Common myeloid progenitor, CD34-positive (primary cell): ENCODE measurements around the gene ALG2.
A peak's percentile ranks its signal among the peaks of the same experiment; 100 is the strongest.

Experiments used
- CTCF ChIA-PET: fragments of 350-600 bp; sonication (Branson Sonifier 250); formaldehyde crosslinking; loops from one replicate; lab custom pipeline; 2021; ENCODE audit warnings: antibody characterized with exemption; lab: Charles Lee
- POLR2A ChIA-PET: fragments of 350-600 bp; sonication (Branson Sonifier 250); formaldehyde crosslinking; loops from one replicate; lab custom pipeline; 2021; ENCODE audit warnings: antibody characterized with exemption; lab: Charles Lee
- DNase-seq, 3 donors: peaks; one replicate each; pipeline versions ENCODE4 v3.0.0 to v3.0.0-alpha.2; 2013
- H3K27ac ChIP-seq, 2 experiments: 1 replicate in 1 of 2; 2 replicates in 1 of 2; pipeline ENCODE4 v1.7.0; 2013; ENCODE audit warnings: inconsistent platforms in 2 of 2, low read length in 2 of 2, mild to moderate bottlenecking in 2 of 2, low read depth in 1 of 2, moderate library complexity in 1 of 2; ENCODE audit not compliant: severe bottlenecking in 2 of 2, insufficient read depth in 1 of 2, poor library complexity in 1 of 2
- H3K27me3 ChIP-seq, 5 experiments: replicated peaks in 2 of 5; 1 replicate in 3 of 5; 2 replicates in 2 of 5; pipeline versions ENCODE4 v1.6.1 to v1.7.0; 2013; ENCODE audit warnings: low read length in 4 of 5, mild to moderate bottlenecking in 2 of 5, moderate library complexity in 2 of 5, inconsistent platforms in 1 of 5; ENCODE audit not compliant: insufficient read depth in 5 of 5, control insufficient read depth in 4 of 5
- H3K36me3 ChIP-seq, 4 experiments: 1 replicate in 2 of 4; 2 replicates in 2 of 4; pipeline versions ENCODE4 v1.6.1 to v1.7.0; 2013; ENCODE audit warnings: low read length in 3 of 4, control low read depth in 1 of 4, mild to moderate bottlenecking in 1 of 4; ENCODE audit not compliant: control insufficient read depth in 4 of 4, insufficient read depth in 4 of 4
- H3K4me1 ChIP-seq, 4 experiments: 1 replicate in 3 of 4; 2 replicates in 1 of 4; pipeline versions ENCODE4 v1.6.1 to v1.7.1; 2013; ENCODE audit warnings: low read length in 3 of 4, mild to moderate bottlenecking in 3 of 4, control low read depth in 1 of 4, inconsistent platforms in 1 of 4, moderate library complexity in 1 of 4; ENCODE audit not compliant: control insufficient read depth in 4 of 4, insufficient read depth in 4 of 4; ENCODE audit errors: control extremely low read depth in 1 of 4
- H3K4me3 ChIP-seq, 7 experiments: 1 replicate in 4 of 7; 2 replicates in 3 of 7; pipeline versions ENCODE4 v1.5.1 to v1.7.0; 2013; ENCODE audit warnings: mild to moderate bottlenecking in 7 of 7, low read length in 6 of 7, moderate library complexity in 6 of 7, inconsistent platforms in 2 of 7, low read depth in 2 of 7, control low read depth in 1 of 7; ENCODE audit not compliant: insufficient read depth in 4 of 7, control insufficient read depth in 1 of 7; ENCODE audit errors: extremely low read depth in 1 of 7
- H3K9me3 ChIP-seq, 5 experiments: 1 replicate in 4 of 5; 2 replicates in 1 of 5; pipeline versions ENCODE4 v1.6.1 to v1.7.1; 2013; ENCODE audit warnings: low read length in 4 of 5, mild to moderate bottlenecking in 2 of 5, inconsistent platforms in 1 of 5, low read depth in 1 of 5, moderate library complexity in 1 of 5; ENCODE audit not compliant: control insufficient read depth in 4 of 5, insufficient read depth in 2 of 5; ENCODE audit errors: control extremely low read depth in 1 of 5
- WGBS: methylation state at CpG from one replicate; pipeline ENCODE4 v1.1.5; 2013; ENCODE audit not compliant: insufficient coverage; 5-methylcytosine and 5-hydroxymethylcytosine counted together

ALG2 gene

DNA sequence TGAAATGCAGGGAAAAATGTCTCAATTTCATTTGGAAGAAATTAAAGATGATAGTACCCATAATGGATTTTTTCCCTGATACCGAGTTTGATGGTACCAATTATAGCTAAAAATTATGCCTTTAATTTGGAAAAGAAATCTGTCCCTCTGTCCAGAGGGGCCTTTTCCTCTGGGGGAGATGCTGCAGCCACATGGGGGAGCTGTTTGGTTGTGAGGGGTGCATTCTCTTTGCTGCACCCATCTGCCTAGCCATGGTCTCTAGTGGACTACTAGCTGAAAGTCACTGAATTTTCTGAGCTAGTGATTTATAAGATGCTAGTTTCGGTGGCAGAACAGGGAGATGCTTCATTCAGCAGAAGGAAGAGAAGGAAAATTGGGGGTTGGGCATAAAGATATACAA, 10.0 kb upstream of the ALG2 start:
- Histone ChIP-seq H3K36me3 (peaks cover 14 to 45% (median 31%) of the 10 kb centered on the region in 4 experiments), H3K9me3 (no peaks in the 10 kb centered on the region), H3K27ac (no peak overlapping the region), H3K4me1 (peaks cover 4 to 20% (median 10%) of the 10 kb centered on the region in 4 experiments), H3K4me3 (no peak overlapping the region), H3K27me3 (no peaks in the 10 kb centered on the region)
- CTCF ChIA-PET = interaction anchor here (0.7 to 4.3 kb wide), 30 partner anchors 9 to 1364 kb away, joined by 3 to 38 read pairs (median 4); partner anchors contain the start of genes ALG2 and SEC61B
- WGBS = 100% methylated on average over 1 of the region's 2 CpGs
- peak; percentile 32 to 66 (median 64) for DNase-seq
- POLR2A ChIA-PET = interaction anchor here (0.9 to 1.4 kb wide), 3 partner anchors 9 to 588 kb away, joined by 3 to 4 read pairs (median 3); partner anchors contain the start of genes ALG2 and SEC61B

DNA sequence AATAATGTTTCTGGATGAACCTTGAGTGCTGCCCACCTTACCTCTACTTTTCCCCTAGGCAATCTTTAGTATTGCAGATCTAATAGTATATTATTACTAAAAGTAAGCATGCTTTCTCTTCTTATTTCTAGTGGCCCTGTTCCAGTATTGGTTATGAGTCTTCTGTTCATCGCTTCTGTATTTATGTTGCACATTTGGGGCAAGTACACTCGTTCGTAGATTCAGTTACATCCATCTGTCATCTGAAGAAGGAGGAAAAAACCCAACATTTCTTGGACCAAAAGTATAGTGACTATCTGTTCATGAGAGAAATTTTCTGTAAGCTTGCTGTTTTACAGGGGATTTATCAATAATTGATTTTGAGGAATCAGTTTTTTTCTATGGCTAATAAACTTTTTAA, 8.5 kb upstream of the ALG2 start:
- no peak overlapping the region for H3K4me3 ChIP-seq
- no peak for DNase-seq
- H3K9me3 ChIP-seq = no peaks in the 10 kb centered on the region
- ChIA-PET CTCF (interaction anchor here (3.4 to 4.3 kb wide), 3 partner anchors 8 to 28 kb away, joined by 15 to 38 read pairs (median 35); partner anchors contain the start of genes ALG2 and SEC61B), POLR2A (no interaction called here)
- no peak overlapping the region for H3K27ac ChIP-seq
- WGBS = 100% methylated on average over 3 of the region's 3 CpGs
- peaks cover 18 to 55% (median 43%) of the 10 kb centered on the region in 4 experiments for H3K36me3 ChIP-seq
- peaks cover 0 to 5% (median 2%) of the 10 kb centered on the region in 4 experiments for H3K4me1 ChIP-seq
- no peaks in the 10 kb centered on the region for H3K27me3 ChIP-seq

DNA sequence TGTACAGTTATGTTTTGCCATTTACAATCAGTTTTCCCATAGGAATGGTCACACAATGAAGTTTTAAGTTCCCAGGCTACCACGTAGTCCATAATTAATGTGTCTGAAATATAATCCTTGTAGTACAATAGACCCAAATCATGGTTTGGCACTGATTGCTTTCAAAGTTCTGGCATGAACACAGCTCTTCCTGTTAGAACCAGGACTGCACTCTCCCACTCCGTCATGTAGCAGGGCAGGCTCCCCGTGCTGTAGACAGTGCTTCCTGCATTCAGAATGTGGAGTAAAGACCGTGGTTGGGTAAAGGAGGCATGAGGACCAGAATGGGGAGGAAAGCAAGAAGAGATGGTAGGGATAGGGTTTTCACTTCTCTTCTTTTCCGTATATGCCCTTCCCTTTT, 4.3 kb upstream of the ALG2 start:
- no peaks in the 10 kb centered on the region for H3K9me3 ChIP-seq
- H3K4me1 ChIP-seq = peaks cover 6 to 21% (median 11%) of the 10 kb centered on the region in 4 experiments
- H3K27me3 ChIP-seq = no peaks in the 10 kb centered on the region
- DNase-seq = no peak
- WGBS = 100% methylated on average over 1 of the region's 5 CpGs
- CTCF ChIA-PET = interaction anchor here (0.6 kb wide), 1 partner anchor 11 kb away, joined by 3 read pairs; no protein-coding TSS in a partner anchor
- H3K27ac ChIP-seq = no peak overlapping the region
- H3K36me3 ChIP-seq = peaks cover 27 to 59% (median 43%) of the 10 kb centered on the region in 4 experiments
- POLR2A ChIA-PET = no interaction called here
- no peak overlapping the region for H3K4me3 ChIP-seq

DNA sequence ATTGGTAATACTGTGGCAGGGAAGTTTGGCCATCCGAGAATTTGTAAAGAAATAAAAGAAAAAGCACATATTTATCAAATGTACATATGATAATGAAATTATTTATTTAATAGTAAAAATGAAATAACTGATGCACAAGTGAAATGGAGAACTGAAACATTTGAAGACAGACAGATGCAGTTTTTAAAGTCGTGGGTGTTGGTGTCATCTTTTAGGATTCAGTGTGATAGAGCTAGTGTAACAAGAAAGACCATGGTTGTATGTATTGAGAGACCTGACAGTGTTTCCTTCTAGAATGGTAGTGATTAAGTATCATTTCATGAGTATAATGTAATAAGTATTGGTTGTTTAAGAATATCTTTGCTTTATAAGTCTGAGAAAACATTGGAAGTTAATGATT, 2.7 kb upstream of the ALG2 start:
- no peaks in the 10 kb centered on the region for H3K27me3 ChIP-seq
- POLR2A ChIA-PET = no interaction called here
- H3K9me3 ChIP-seq = no peaks in the 10 kb centered on the region
- CTCF ChIA-PET = interaction anchor here (1.3 kb wide), 1 partner anchor 9 kb away, joined by 3 read pairs; no protein-coding TSS in a partner anchor
- DNase-seq = no peak
- no peak overlapping the region for H3K27ac ChIP-seq
- 100% methylated on average over 1 of the region's 2 CpGs for WGBS
- H3K4me3 ChIP-seq = no peak overlapping the region
- peaks cover 16 to 36% (median 24%) of the 10 kb centered on the region in 4 experiments for H3K4me1 ChIP-seq
- peaks cover 18 to 47% (median 34%) of the 10 kb centered on the region in 4 experiments for H3K36me3 ChIP-seq

DNA sequence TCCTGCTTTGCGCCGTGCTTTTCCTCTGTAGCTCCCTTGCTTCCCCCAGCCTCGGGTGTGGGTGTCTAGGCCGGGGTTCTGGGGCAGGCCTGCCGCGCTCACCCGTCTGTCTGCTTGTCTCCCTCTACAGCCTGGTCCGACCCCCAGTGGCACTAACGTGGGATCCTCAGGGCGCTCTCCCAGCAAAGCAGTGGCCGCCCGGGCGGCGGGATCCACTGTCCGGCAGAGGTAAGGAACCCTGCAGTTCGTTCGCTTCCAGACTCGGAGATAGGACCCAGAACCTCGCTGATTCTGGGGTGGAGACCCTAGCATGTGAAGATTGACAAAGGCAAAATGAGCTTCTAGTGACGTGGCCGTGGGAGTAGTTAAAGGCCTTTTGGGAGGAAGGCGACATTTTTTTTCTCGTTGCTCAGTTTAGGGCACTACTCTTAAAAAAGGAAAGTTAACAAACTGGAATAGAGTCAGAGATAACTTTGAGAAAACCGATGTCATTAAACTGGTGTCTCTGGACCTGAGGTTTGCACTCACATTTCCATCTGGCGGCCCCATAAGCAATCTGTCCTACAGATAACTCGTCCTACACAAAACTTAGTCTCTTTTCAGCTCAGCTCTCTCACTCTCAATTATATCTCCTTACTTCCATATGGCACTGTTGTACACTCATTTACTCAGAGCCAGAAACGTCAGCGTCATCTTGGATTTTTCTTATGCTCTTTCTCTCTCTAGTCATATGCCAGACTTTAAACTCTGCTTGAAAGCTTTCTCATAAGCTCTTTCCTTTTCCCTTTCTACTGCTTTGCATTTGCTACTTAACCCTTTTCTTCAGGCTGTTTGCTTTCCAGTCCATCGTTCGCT, 901 bp upstream of the ALG2 start:
- peaks cover 13 to 44% (median 27%) of the 10 kb centered on the region in 4 experiments for H3K36me3 ChIP-seq
- no peaks in the 10 kb centered on the region for H3K27me3 ChIP-seq
- H3K4me3 ChIP-seq = peak overlapping the region; percentile 86 to 99 (median 93)
- peak overlapping the region; percentile 99 to 100 for H3K27ac ChIP-seq
- DNase-seq = peak in 2 of 3 donors; percentile 63 to 73
- peaks cover 16 to 37% (median 24%) of the 10 kb centered on the region in 4 experiments for H3K4me1 ChIP-seq
- ChIA-PET CTCF (interaction anchor here (0.9 to 4.7 kb wide), 14 partner anchors 9 to 1215 kb away, joined by 3 to 43 read pairs (median 4); no protein-coding TSS in a partner anchor), POLR2A (interaction anchor here (0.6 to 1.9 kb wide), 6 partner anchors 9 to 597 kb away, joined by 3 to 9 read pairs (median 4); no protein-coding TSS in a partner anchor)
- H3K9me3 ChIP-seq = no peaks in the 10 kb centered on the region
- WGBS = 11% methylated on average over 29 of the region's 30 CpGs

DNA sequence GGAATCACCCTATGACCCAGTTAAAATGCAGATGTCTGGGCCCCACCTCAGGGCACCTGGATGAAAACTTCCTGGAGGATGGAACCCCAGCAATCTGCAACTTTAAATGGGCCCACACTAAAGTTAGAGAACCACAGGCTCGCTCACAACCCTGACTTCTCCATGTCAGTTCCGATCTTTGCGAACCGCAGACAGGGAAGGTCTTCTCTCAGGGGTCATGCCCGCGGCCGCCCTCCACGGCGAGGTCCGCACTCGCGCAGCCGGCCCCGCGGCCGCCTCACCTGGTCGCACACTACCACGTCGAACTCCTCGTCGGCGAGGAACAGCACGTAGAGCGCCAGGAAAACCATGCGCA, 499 bp downstream of the ALG2 start:
- H3K27ac ChIP-seq = peak overlapping the region; percentile 99 to 100
- H3K36me3 ChIP-seq = peaks cover 14 to 49% (median 28%) of the 10 kb centered on the region in 4 experiments
- H3K9me3 ChIP-seq = no peaks in the 10 kb centered on the region
- H3K4me1 ChIP-seq = peaks cover 16 to 37% (median 24%) of the 10 kb centered on the region in 4 experiments
- WGBS = 1% methylated on average over 25 of the region's 25 CpGs
- peak overlapping the region; percentile 86 to 99 (median 93) for H3K4me3 ChIP-seq
- peak in 1 of 3 donors; percentile 24 for DNase-seq
- H3K27me3 ChIP-seq = no peaks in the 10 kb centered on the region
- ChIA-PET CTCF (interaction anchor here (1.2 to 4.7 kb wide), 7 partner anchors 11 to 58 kb away, joined by 3 to 43 read pairs (median 9); no protein-coding TSS in a partner anchor), POLR2A (interaction anchor here (1.2 to 1.9 kb wide), 4 partner anchors 23 to 598 kb away, joined by 3 to 9 read pairs (median 7); no protein-coding TSS in a partner anchor)
